Smooth muscle cell (in vitro differentiated cells): ENCODE measurements around the gene RPL3. TPM values are rescaled to one million over a fixed set of nuclear protein-coding genes. Genes with fewer than 3 reads are reported as not detected.

Experiments used
- DNase-seq: peaks from one replicate; lab custom pipeline; 2025; ENCODE audit not compliant: unreplicated experiment; lab: John Stamatoyannopoulos, UW
- H2AFZ ChIP-seq: fragments of 200-600 bp; sonication (generic); 2 replicates; pipeline ENCODE4 v1.6.0; 2016; ENCODE audit warnings: antibody characterized with exemption, low read depth, mild to moderate bottlenecking
- H3F3A ChIP-seq: fragments of 200-600 bp; sonication (generic); 2 replicates; pipeline ENCODE4 v1.6.0; 2017; ENCODE audit warnings: antibody characterized with exemption, low read depth
- H3K27ac ChIP-seq: fragments of 200-600 bp; sonication (generic); 2 replicates; pipeline ENCODE4 v1.5.1; 2016; ENCODE audit warnings: low read depth, mild to moderate bottlenecking
- H3K27me3 ChIP-seq: fragments of 200-600 bp; sonication (generic); 2 replicates; pipeline ENCODE4 v1.6.1; 2016; ENCODE audit warnings: low read depth, mild to moderate bottlenecking
- H3K36me3 ChIP-seq: fragments of 200-600 bp; sonication (generic); 2 replicates; pipeline ENCODE4 v1.5.1; 2016; ENCODE audit warnings: low read depth
- H3K4me1 ChIP-seq: fragments of 200-600 bp; sonication (generic); 2 replicates; pipeline ENCODE4 v1.5.1; 2016; ENCODE audit warnings: low read depth
- H3K4me2 ChIP-seq: fragments of 200-600 bp; sonication (generic); 2 replicates; pipeline ENCODE4 v1.6.0; 2016; ENCODE audit warnings: mild to moderate bottlenecking
- H3K4me3 ChIP-seq: fragments of 200-600 bp; sonication (generic); 2 replicates; pipeline ENCODE4 v1.5.1; 2016; ENCODE audit warnings: mild to moderate bottlenecking
- H3K79me2 ChIP-seq: fragments of 200-600 bp; sonication (generic); 2 replicates; pipeline ENCODE4 v1.6.0; 2016; ENCODE audit warnings: low read depth, mild to moderate bottlenecking
- H3K9ac ChIP-seq: fragments of 200-600 bp; sonication (generic); 2 replicates; pipeline ENCODE4 v1.6.0; 2016; ENCODE audit warnings: low read depth
- H3K9me3 ChIP-seq: fragments of 200-600 bp; sonication (generic); replicated peaks from 2 replicates; pipeline ENCODE4 v1.5.1; 2016; ENCODE audit warnings: low read depth
- H4K20me1 ChIP-seq: fragments of 200-600 bp; sonication (generic); 2 replicates; pipeline ENCODE4 v1.6.0; 2016; ENCODE audit warnings: low read depth
- WGBS: methylation state at CpG from one replicate; pipeline ENCODE4 v1.1.7; 2016; ENCODE audit warnings: low lambda C conversion rate; 5-methylcytosine and 5-hydroxymethylcytosine counted together
- polyA plus RNA-seq: library from polyadenylated mRNA; unstranded; fragments of >200 nt; fragmentation: Nextera tagmentation; extraction: Ambion mirVana; gene quantifications from 2 replicates; pipeline ENCODE4 v1.2.1, GENCODE V29; 2016
- total RNA-seq: library from RNA; depleted of rRNA; stranded (reverse); fragments of >200 nt; gene quantifications from 2 replicates; pipeline ENCODE4 v1.2.3, GENCODE V29; 2014
- TF ChIP-seq, protein P1 (sequence below): fragments of 200-600 bp; sonication (generic); IDR thresholded peaks from 2 replicates; pipeline ENCODE4 v1.5.1; 2017; ENCODE audit warnings: borderline replicate concordance, mild to moderate bottlenecking, antibody characterized with exemption; ENCODE audit not compliant: insufficient read depth, poor library complexity, severe bottlenecking

The RPL3 gene
- total and polyA plus RNA-seq, 2 experiments from 2014 or later: 717 to 1,022 TPM

DNA sequence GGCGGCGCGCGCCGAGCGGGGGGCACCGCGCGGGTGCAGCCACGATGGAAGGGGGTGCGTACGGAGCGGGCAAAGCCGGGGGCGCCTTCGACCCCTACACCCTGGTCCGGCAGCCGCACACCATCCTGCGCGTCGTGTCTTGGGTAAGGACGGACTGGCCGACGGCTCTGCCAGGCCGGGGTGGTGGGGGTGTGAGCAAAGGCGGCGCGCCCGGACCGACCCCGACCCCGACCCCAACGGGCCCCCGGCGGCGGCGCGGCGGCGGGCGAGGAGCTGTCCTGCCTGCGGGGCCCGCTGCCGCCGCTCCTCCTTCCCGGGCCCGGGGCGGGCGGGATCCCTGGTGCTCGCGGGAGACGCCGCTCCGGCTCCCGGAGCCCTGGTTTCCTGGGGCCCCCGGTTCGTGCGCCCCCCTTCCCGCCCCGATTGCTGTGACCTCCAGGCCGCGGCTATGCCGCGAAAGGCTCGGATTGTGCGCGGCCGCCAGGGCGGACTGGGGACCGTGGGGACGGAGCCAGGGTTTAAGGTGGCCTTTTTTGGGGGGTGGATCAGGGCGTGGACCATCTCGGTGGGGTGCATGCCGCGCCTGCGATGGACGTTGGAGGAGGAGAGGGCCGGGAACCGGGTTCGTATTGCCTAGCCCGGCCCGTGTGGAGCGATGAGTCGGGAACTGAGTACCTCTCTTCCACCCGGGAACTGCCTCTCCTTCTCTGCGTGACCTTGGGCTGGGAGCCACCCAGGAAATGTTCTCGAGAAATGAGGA lies 30.7 kb upstream of the RPL3 start, which contains the start of gene SYNGR1:
TSS of gene SYNGR1 (plus strand) at position 25 of the 760 bp plus-strand sequence. CDS start at position 45, 20 bp downstream.
- WGBS: 6% methylated on average over 46 of the region's 87 CpGs
- DNase-seq: no peak

DNA sequence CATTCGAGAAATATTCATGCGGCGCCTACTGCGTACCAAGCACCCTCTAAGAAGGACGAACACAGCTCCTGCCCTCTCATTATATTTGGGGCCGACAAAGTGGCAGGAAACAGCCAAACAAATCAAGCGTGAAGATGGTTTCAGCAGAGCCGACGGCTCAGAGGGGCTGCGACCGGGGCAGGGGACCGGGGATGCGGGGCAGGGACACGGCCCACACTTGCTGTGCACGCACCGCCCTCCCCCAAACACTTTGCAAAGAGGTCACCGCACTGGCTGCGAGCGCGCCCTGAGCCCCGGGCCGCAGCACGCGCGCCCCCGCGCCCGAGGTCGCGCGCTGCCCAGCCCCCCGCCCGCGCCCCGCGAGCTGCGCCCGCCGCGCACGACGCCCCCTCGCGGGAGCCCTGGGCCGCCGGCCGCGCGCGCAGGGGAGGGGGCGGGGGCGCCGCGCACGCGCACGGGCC lies 30.1 kb upstream of the RPL3 start:
- H3K9ac ChIP-seq: no peak overlapping the region
- TF ChIP-seq, protein P1, sequence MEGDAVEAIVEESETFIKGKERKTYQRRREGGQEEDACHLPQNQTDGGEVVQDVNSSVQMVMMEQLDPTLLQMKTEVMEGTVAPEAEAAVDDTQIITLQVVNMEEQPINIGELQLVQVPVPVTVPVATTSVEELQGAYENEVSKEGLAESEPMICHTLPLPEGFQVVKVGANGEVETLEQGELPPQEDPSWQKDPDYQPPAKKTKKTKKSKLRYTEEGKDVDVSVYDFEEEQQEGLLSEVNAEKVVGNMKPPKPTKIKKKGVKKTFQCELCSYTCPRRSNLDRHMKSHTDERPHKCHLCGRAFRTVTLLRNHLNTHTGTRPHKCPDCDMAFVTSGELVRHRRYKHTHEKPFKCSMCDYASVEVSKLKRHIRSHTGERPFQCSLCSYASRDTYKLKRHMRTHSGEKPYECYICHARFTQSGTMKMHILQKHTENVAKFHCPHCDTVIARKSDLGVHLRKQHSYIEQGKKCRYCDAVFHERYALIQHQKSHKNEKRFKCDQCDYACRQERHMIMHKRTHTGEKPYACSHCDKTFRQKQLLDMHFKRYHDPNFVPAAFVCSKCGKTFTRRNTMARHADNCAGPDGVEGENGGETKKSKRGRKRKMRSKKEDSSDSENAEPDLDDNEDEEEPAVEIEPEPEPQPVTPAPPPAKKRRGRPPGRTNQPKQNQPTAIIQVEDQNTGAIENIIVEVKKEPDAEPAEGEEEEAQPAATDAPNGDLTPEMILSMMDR: no peak
- no peaks in the 10 kb centered on the region for H3K27me3 ChIP-seq
- no peaks in the 10 kb centered on the region for H3K79me2 ChIP-seq
- 3% methylated on average over 29 of the region's 57 CpGs for WGBS
- peak overlapping the region; percentile 95 for H3K4me2 ChIP-seq
- no peaks in the 10 kb centered on the region for H3K36me3 ChIP-seq
- H2AFZ ChIP-seq: peak overlapping the region; percentile 90
- H3K9me3 ChIP-seq: no peaks in the 10 kb centered on the region
- no peaks in the 10 kb centered on the region for H3F3A ChIP-seq
- H4K20me1 ChIP-seq: peaks cover 19% of the 10 kb centered on the region
- no peak for DNase-seq
- no peak overlapping the region for H3K27ac ChIP-seq
- peaks cover 11% of the 10 kb centered on the region for H3K4me1 ChIP-seq
- peak overlapping the region; percentile 69 for H3K4me3 ChIP-seq

More for the DNA sequence above, 30.7 kb upstream of the RPL3 start, which contains the start of gene SYNGR1:
- no peaks in the 10 kb centered on the region for H3K79me2 ChIP-seq
- H2AFZ ChIP-seq: peak within 1 kb of the TSS; percentile 90
- TF ChIP-seq, protein P1: no peak
- peak within 1 kb of the TSS; percentile 95 for H3K4me2 ChIP-seq
- H3K9ac ChIP-seq: peak within 1 kb of the TSS; percentile 33
- H3K27ac ChIP-seq: no peak within 1 kb of the TSS
- H3F3A ChIP-seq: no peaks in the 10 kb centered on the region
- no peaks in the 10 kb centered on the region for H3K27me3 ChIP-seq
- H3K9me3 ChIP-seq: no peaks in the 10 kb centered on the region
- H3K4me3 ChIP-seq: peak within 1 kb of the TSS; percentile 69
- peaks cover 19% of the 10 kb centered on the region for H4K20me1 ChIP-seq
- H3K36me3 ChIP-seq: no peaks in the 10 kb centered on the region
- H3K4me1 ChIP-seq: peaks cover 11% of the 10 kb centered on the region

DNA sequence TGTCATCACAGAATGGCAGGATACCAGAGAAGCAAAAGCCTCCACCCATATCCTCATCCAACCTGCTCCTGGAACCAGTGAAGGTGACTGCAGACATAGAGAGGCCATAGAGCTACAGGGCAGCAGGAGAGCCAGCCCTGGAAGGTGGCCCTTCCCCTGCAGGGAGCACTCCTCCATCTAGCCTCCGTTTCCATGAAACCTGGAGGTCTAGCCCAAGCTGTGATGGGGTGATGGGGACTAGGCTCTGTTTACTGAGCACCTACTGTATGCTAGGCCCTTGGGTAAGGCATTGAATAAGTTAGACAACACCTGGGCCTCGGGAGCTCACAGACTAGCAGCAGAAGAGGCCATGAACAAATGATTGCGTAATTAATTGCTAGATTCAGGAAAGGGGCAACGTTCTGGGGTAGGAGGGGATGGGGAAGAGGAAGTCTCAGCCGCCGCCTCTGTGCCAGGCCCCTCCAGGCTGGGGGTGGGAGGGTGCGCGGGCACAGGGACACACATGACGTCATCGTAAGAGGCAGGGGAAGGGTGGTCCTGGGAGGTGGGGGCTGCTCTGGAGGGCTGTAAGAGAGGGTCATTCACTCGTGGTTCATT lies 29.6 kb upstream of the RPL3 start:
- DNase-seq: no peak
- Histone ChIP-seq H3K9ac (no peak overlapping the region), H3K4me3 (peak overlapping the region; percentile 69), H3K27me3 (no peaks in the 10 kb centered on the region), H3K36me3 (no peaks in the 10 kb centered on the region), H3K9me3 (no peaks in the 10 kb centered on the region), H3K4me1 (peaks cover 11% of the 10 kb centered on the region), H4K20me1 (peaks cover 19% of the 10 kb centered on the region), H3F3A (no peaks in the 10 kb centered on the region), H3K27ac (no peak overlapping the region), H3K79me2 (no peaks in the 10 kb centered on the region), H3K4me2 (peak overlapping the region; percentile 95), H2AFZ (peak overlapping the region; percentile 90)
- 48% methylated on average over 5 of the region's 11 CpGs for WGBS
- TF ChIP-seq, protein P1: no peak
